HepG2 (cell line): ENCODE results near the gene CHKA. TPM values are rescaled to one million over a fixed set of nuclear protein-coding genes. Genes with fewer than 3 reads are reported as not detected.
A peak's percentile ranks its signal among the peaks of the same experiment; 100 is the strongest.

Experiments
- ARNT2 ChIP-seq: sonication (generic); formaldehyde crosslinking; IDR thresholded peaks from 2 replicates; pipeline ENCODE4 v1.8.0; 2022; ENCODE audit warnings: mild to moderate bottlenecking, low read depth, missing genetic modification reagents, moderate library complexity
- DR1 ChIP-seq: sonication (generic); formaldehyde crosslinking; IDR thresholded peaks from 2 replicates; pipeline ENCODE4 v1.8.0; 2021; ENCODE audit warnings: mild to moderate bottlenecking, missing genetic modification reagents, inconsistent platforms
- FOXK1 ChIP-seq: sonication (generic); formaldehyde crosslinking; IDR thresholded peaks from 2 replicates; pipeline ENCODE4 v1.4.0; 2020; ENCODE audit warnings: low read depth, missing genetic modification reagents, borderline replicate concordance
- GABPA ChIP-seq, 2 experiments: IDR thresholded peaks; 2 replicates each; pipeline ENCODE4 v1.6.1; 2011 to 2016; ENCODE audit warnings: low read depth in 2 of 2, low read length in 1 of 2, missing biosample characterization in 1 of 2, missing genetic modification characterization in 1 of 2
- GATA4 ChIP-seq: sonication (generic); IDR thresholded peaks from 2 replicates; pipeline ENCODE4 v1.6.1; 2016; ENCODE audit warnings: antibody characterized with exemption, low read depth, borderline replicate concordance
- GTF3A ChIP-seq: sonication (generic); formaldehyde crosslinking; conservative IDR thresholded peaks from 2 replicates; pipeline ENCODE4 v1.4.0; 2020; ENCODE audit warnings: mild to moderate bottlenecking, missing genetic modification reagents
- HOXA7 ChIP-seq: sonication (generic); formaldehyde crosslinking; IDR thresholded peaks from 2 replicates; pipeline ENCODE4 v1.8.1; 2022; ENCODE audit warnings: mild to moderate bottlenecking, missing genetic modification reagents, moderate library complexity
- KAT2B ChIP-seq: fragments of 150-350 bp; IDR thresholded peaks from 2 replicates; pipeline ENCODE4 v1.6.1; 2014; ENCODE audit warnings: low read depth, low read length, borderline replicate concordance
- KDM4B ChIP-seq: sonication (generic); formaldehyde crosslinking; IDR thresholded peaks from 2 replicates; pipeline ENCODE4 v1.4.0; 2020; ENCODE audit warnings: missing genetic modification reagents
- MAZ ChIP-seq, 2 experiments: sonication (generic) in 1 of 2; formaldehyde crosslinking in 1 of 2; IDR thresholded peaks; 2 replicates each; pipeline versions ENCODE4 v1.5.0 to v1.6.1; 2012 to 2020; ENCODE audit warnings: low read depth in 2 of 2, mild to moderate bottlenecking in 2 of 2, borderline replicate concordance in 1 of 2, improper control_type of control experiment in 1 of 2, low read length in 1 of 2, missing genetic modification reagents in 1 of 2, moderate library complexity in 1 of 2
- NFYB ChIP-seq: sonication (generic); formaldehyde crosslinking; IDR thresholded peaks from 2 replicates; pipeline ENCODE4 v1.4.0; 2020; ENCODE audit warnings: missing genetic modification reagents
- NONO ChIP-seq, 2 experiments: fragments of 450-650 bp in 1 of 2; sonication (generic) in 1 of 2; formaldehyde crosslinking in 1 of 2; IDR thresholded peaks in 1 of 2; conservative IDR thresholded peaks in 1 of 2; 2 replicates each; pipeline versions ENCODE4 v1.6.1 to v1.8.0; 2017 to 2022; ENCODE audit warnings: mild to moderate bottlenecking in 1 of 2, missing genetic modification reagents in 1 of 2, moderate library complexity in 1 of 2
- SUZ12 ChIP-seq: fragments of 150-350 bp; IDR thresholded peaks from 2 replicates; pipeline ENCODE4 v1.6.1; 2014; ENCODE audit warnings: low read depth, low read length
- ZKSCAN5 ChIP-seq: sonication (generic); formaldehyde crosslinking; IDR thresholded peaks from 2 replicates; pipeline ENCODE4 v1.5.1; 2020; ENCODE audit warnings: mild to moderate bottlenecking, missing genetic modification reagents
- ZNF143 ChIP-seq: sonication (generic); formaldehyde crosslinking; IDR thresholded peaks from 2 replicates; pipeline ENCODE4 v1.4.0; 2020; ENCODE audit warnings: missing genetic modification reagents
- ZNF275 ChIP-seq: sonication (generic); formaldehyde crosslinking; IDR thresholded peaks from 2 replicates; pipeline ENCODE4 v1.8.0; 2022; ENCODE audit warnings: missing genetic modification reagents, mild to moderate bottlenecking, inconsistent platforms, borderline replicate concordance
- ZNF383 ChIP-seq: sonication (generic); formaldehyde crosslinking; IDR thresholded peaks from 2 replicates; pipeline ENCODE4 v1.4.0; 2020; ENCODE audit warnings: missing genetic modification reagents, mild to moderate bottlenecking, borderline replicate concordance
- ZNF605 ChIP-seq: sonication (generic); formaldehyde crosslinking; IDR thresholded peaks from 2 replicates; pipeline ENCODE4 v1.8.0; 2022; ENCODE audit warnings: mild to moderate bottlenecking, missing genetic modification reagents
- ZNF674 ChIP-seq: sonication (generic); formaldehyde crosslinking; IDR thresholded peaks from 2 replicates; pipeline ENCODE4 v1.5.0; 2020; ENCODE audit warnings: low read depth, mild to moderate bottlenecking, missing genetic modification reagents
- ZNF761 ChIP-seq: sonication (generic); formaldehyde crosslinking; conservative IDR thresholded peaks from 2 replicates; pipeline ENCODE4 v1.4.0; 2020; ENCODE audit warnings: mild to moderate bottlenecking, missing genetic modification reagents
- ZNF781 ChIP-seq: sonication (generic); formaldehyde crosslinking; IDR thresholded peaks from 2 replicates; pipeline ENCODE4 v1.5.1; 2020; ENCODE audit warnings: borderline replicate concordance, mild to moderate bottlenecking, missing genetic modification reagents; ENCODE audit errors: not compliant biosample characterization
- ZNF800 ChIP-seq: sonication (generic); formaldehyde crosslinking; IDR thresholded peaks from 2 replicates; pipeline ENCODE4 v1.4.0; 2020; ENCODE audit warnings: missing genetic modification reagents
- ZZZ3 ChIP-seq: sonication (generic); formaldehyde crosslinking; IDR thresholded peaks from 2 replicates; pipeline ENCODE4 v1.4.0; 2020; ENCODE audit warnings: missing genetic modification reagents, mild to moderate bottlenecking, borderline replicate concordance
- polyA plus RNA-seq, 8 experiments: library from polyadenylated mRNA; depleted of rRNA in 3 of 8; stranded (reverse) in 7 of 8; unstranded in 1 of 8; fragments of >200 nt; fragmentation: Illumina TruSeq in 4 of 8; extraction: Trizol in 4 of 8; gene quantifications; 2 replicates each; pipeline versions ENCODE4 v1.2.1 to v1.2.3, GENCODE V29; 2011 to 2016; ENCODE audit warnings: low read depth in 4 of 8, missing spikeins in 1 of 8, mixed read lengths in 1 of 8; ENCODE audit not compliant: insufficient read depth in 1 of 8
- total RNA-seq, 5 experiments: library from RNA; depleted of rRNA; stranded (reverse); fragments of >200 nt; fragmentation: Illumina TruSeq; extraction: Trizol; gene quantifications; 2 replicates each; pipeline ENCODE4 v1.2.3, GENCODE V29; 2016; ENCODE audit warnings: low read depth in 1 of 5
- TF ChIP-seq, protein P1 (sequence below): IDR thresholded peaks from 2 replicates; pipeline ENCODE4 v1.6.1; 2016; ENCODE audit warnings: control low read depth
- TF ChIP-seq, protein P2 (sequence below): sonication (generic); formaldehyde crosslinking; IDR thresholded peaks from 2 replicates; pipeline ENCODE4 v1.5.0; 2020; ENCODE audit warnings: missing genetic modification reagents

CHKA gene
- total and polyA plus RNA-seq, 2 of the 13 experiments (the other 11 are each of a cell fraction or from before 2014, with no cell fraction given): 71.6 to 92.7 TPM

- TF ChIP-seq ZNF275: no peak
- no peak for TF ChIP-seq ZNF800 (CRISPR knock-in tag)
- no peak for TF ChIP-seq SUZ12
- TF ChIP-seq ZNF143 (CRISPR knock-in tag): no peak
- no peak for TF ChIP-seq FOXK1
- TF ChIP-seq ZKSCAN5 (CRISPR knock-in tag): 0 out of 2 replicates have a peak, but pooled peaks have one; percentile 19
- no peak for TF ChIP-seq ZNF605
- TF ChIP-seq ZNF781 (CRISPR knock-in tag): no peak
- TF ChIP-seq ZZZ3 (CRISPR knock-in tag): no peak
- no peak for TF ChIP-seq ZNF761
- no peak for TF ChIP-seq GATA4
- TF ChIP-seq GTF3A: no peak
- no peak for TF ChIP-seq DR1
- TF ChIP-seq KAT2B: no peak
- no peak for TF ChIP-seq ZNF383
- no peak for TF ChIP-seq ARNT2 (CRISPR knock-in tag)
- TF ChIP-seq, protein P1, sequence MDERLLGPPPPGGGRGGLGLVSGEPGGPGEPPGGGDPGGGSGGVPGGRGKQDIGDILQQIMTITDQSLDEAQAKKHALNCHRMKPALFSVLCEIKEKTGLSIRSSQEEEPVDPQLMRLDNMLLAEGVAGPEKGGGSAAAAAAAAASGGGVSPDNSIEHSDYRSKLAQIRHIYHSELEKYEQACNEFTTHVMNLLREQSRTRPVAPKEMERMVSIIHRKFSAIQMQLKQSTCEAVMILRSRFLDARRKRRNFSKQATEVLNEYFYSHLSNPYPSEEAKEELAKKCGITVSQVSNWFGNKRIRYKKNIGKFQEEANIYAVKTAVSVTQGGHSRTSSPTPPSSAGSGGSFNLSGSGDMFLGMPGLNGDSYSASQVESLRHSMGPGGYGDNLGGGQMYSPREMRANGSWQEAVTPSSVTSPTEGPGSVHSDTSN (CRISPR knock-in tag): no peak
- TF ChIP-seq, protein P2, sequence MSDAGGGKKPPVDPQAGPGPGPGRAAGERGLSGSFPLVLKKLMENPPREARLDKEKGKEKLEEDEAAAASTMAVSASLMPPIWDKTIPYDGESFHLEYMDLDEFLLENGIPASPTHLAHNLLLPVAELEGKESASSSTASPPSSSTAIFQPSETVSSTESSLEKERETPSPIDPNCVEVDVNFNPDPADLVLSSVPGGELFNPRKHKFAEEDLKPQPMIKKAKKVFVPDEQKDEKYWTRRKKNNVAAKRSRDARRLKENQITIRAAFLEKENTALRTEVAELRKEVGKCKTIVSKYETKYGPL (CRISPR knock-in tag): no peak
- no peak for TF ChIP-seq KDM4B (CRISPR knock-in tag)
- TF ChIP-seq NONO (IDR thresholded peaks at IDR 0.05): no peak
- 0 out of 2 replicates have a peak, but pooled peaks have one; percentile 30 for TF ChIP-seq NONO (CRISPR knock-in tag; conservative IDR thresholded peaks at IDR 0.05)
- no peak for TF ChIP-seq GABPA (IDR thresholded peaks at IDR 0.05; ENCODE audit: low read depth, low read length)
- TF ChIP-seq GABPA (CRISPR knock-in tag; IDR thresholded peaks at IDR 0.05; ENCODE audit: low read depth): no peak
- TF ChIP-seq HOXA7: no peak
- TF ChIP-seq NFYB (CRISPR knock-in tag): no peak
- TF ChIP-seq ZNF674 (CRISPR knock-in tag): no peak
- no peak for TF ChIP-seq MAZ (IDR thresholded peaks at IDR 0.05; ENCODE audit: borderline replicate concordance, low read depth, low read length)
- no peak for TF ChIP-seq MAZ (CRISPR knock-in tag; IDR thresholded peaks at IDR 0.05; ENCODE audit: low read depth)
These were observed 44.7 kb downstream of the CHKA start (continued) for GRCh38 chr11:68076371-68077042.
